Measurements from ENCODE around the gene HOMER2. TPM values are rescaled to one million over a fixed set of nuclear protein-coding genes. Genes with fewer than 3 reads are reported as not detected.

Gene HOMER2
- total RNA-seq, 1 experiment from 2014 or later: 14.2 TPM

- Histone ChIP-seq H3K4me2 (ENCODE audit: insufficient read depth, insufficient read length, low read length) (no peak overlapping the region), H3K14ac (ENCODE audit: insufficient read depth, low read length) (no peak overlapping the region), H3K4me1 (ENCODE audit: insufficient read depth, low read length) (no peaks in the 10 kb centered on the region), H4K20me1 (ENCODE audit: control insufficient read depth, insufficient read depth, insufficient read length) (no peaks in the 10 kb centered on the region), H2BK12ac (ENCODE audit: insufficient read length, low read depth, low read length) (no peak overlapping the region), H2BK120ac (ENCODE audit: low read depth, low read length, poor library complexity, severe bottlenecking) (no peak overlapping the region), H4K8ac (replicated peaks; ENCODE audit: insufficient read length, low read depth, low read length) (no peak overlapping the region), H3K56ac (ENCODE audit: insufficient read length, low read depth, low read length) (no peak overlapping the region), H3K79me1 (ENCODE audit: insufficient read depth, low read depth, low read length, poor library complexity, severe bottlenecking) (no peaks in the 10 kb centered on the region), H3K79me2 (ENCODE audit: insufficient read depth, low read length) (no peaks in the 10 kb centered on the region), H3K23me2 (ENCODE audit: insufficient read length, low read depth, low read length, poor library complexity, severe bottlenecking) (no peaks in the 10 kb centered on the region), H2AFZ (ENCODE audit: low read length) (no peak overlapping the region), H4K5ac (ENCODE audit: insufficient read length, low read depth, low read length) (no peak overlapping the region), H3K27me3 (ENCODE audit: insufficient read depth, low read length) (no peaks in the 10 kb centered on the region), H2BK5ac (ENCODE audit: insufficient read length, low read length) (no peak overlapping the region), H2AK5ac (ENCODE audit: insufficient read length, low read length) (no peak overlapping the region), H2BK20ac (ENCODE audit: low read depth, low read length, poor library complexity, severe bottlenecking) (no peak overlapping the region), H4K91ac (ENCODE audit: insufficient read length, low read depth, low read length) (no peak overlapping the region), H3K27ac (ENCODE audit: insufficient read length, low read depth, low read length) (no peak overlapping the region), H3T11ph (ENCODE audit: low read length) (no peak overlapping the region), H3K23ac (ENCODE audit: insufficient read length, low read depth, low read length) (no peak overlapping the region), H3K18ac (ENCODE audit: insufficient read length, low read depth, low read length) (no peak overlapping the region), H3K9me3 (ENCODE audit: control insufficient read depth, low read depth, low read length) (no peaks in the 10 kb centered on the region), H2BK15ac (ENCODE audit: low read depth, low read length) (no peak overlapping the region), H3K9ac (ENCODE audit: extremely low read depth, insufficient read length, low read length) (no peak overlapping the region), H3K4ac (ENCODE audit: low read depth, low read length) (no peak overlapping the region)
- Mint-ChIP-seq H3K36me3 (ENCODE audit: insufficient read depth in 1 of 3, low read depth in 3 of 3) (no peaks in the 10 kb centered on the region; a peak in 1 of 7 replicates), H3K4me3 (no peak overlapping the region), H3K4me1 (peaks cover 14% of the 10 kb centered on the region in 2 experiments), H3K27me3 (ENCODE audit: low read depth) (no peaks in the 10 kb centered on the region), H3K9me3 (no peaks in the 10 kb centered on the region), H3K27ac (peak overlapping the region in 1 of 3 experiments; percentile 19; a peak in 1 of 7 replicates)
- DNase-seq: peak; percentile 22
- TF ChIP-seq CTCF (conservative IDR thresholded peaks at IDR 0.05): no peak
- no CpG with 5 or more reads among the region's 7 CpGs for WGBS (ENCODE audit: extremely low coverage, insufficient read length, low lambda C conversion rate)
Observed at GRCh38 chr15:82850731-82851130, 101.8 kb downstream of the HOMER2 start.

All from H9 (cell line).